HG02759 (cell line): ENCODE results near the gene CIAPIN1.
A peak's percentile ranks its signal among the peaks of the same experiment; 100 is the strongest.
"Not testable (repeated sequence)": the region's sequence is repeated elsewhere in the genome, so short reads cannot be mapped to it uniquely, and the experiment has no call there.

ENCODE experiments used
- ATAC-seq: cut with Tn5 transposase; IDR thresholded peaks from one replicate; pipeline ENCODE4 v1.9.1; 2021; ENCODE audit warnings: mild to moderate bottlenecking, moderate library complexity; ENCODE audit not compliant: unreplicated experiment

The CIAPIN1 gene

GRCh38 chr16:57444711-57445110 lies 2.5 kb downstream of the CIAPIN1 start:
- ATAC-seq: no peak

GRCh38 chr16:57440551-57440950 lies 6.6 kb downstream of the CIAPIN1 start:
- ATAC-seq: not testable (repeated sequence)

- not testable (repeated sequence) for ATAC-seq
Measured at GRCh38 chr16:57439947-57440346, 7.2 kb downstream of the CIAPIN1 start.

- no peak for ATAC-seq
Measured at GRCh38 chr16:57435838-57436237, 11.3 kb downstream of the CIAPIN1 start.

DNA sequence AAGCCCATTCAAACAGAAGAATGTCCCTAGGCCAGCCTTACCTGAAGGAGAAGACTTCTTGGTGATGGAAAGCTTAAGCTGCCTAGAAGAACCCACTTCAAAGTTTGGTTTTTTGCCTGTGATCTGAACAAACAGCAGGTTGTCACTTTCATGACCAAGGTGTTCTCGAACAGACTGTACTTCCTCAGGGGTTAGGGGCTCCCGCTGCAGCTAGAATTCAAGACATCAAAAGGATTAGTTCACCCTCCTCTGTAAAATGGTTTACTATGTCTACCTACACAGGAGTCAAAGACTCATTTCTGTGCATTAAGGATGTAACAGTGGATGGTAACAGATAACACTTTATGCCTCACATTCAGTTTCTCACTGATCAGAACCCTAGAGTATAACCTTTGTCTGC lies 13.2 kb downstream of the CIAPIN1 start:
- no peak for ATAC-seq

GRCh38 chr16:57432989-57433388 lies 14.2 kb downstream of the CIAPIN1 start:
- ATAC-seq: no peak

- no peak for ATAC-seq
Measured at GRCh38 chr16:57432505-57432904, 14.7 kb downstream of the CIAPIN1 start.

GRCh38 chr16:57430955-57431354 lies 16.2 kb downstream of the CIAPIN1 start:
- ATAC-seq: no peak

GRCh38 chr16:57427824-57428223 lies 19.4 kb downstream of the CIAPIN1 start:
- no peak for ATAC-seq

- ATAC-seq: no peak
Measured at GRCh38 chr16:57427307-57427706, 19.9 kb downstream of the CIAPIN1 start.

- no peak for ATAC-seq
Measured at GRCh38 chr16:57426356-57426755, 20.8 kb downstream of the CIAPIN1 start.

DNA sequence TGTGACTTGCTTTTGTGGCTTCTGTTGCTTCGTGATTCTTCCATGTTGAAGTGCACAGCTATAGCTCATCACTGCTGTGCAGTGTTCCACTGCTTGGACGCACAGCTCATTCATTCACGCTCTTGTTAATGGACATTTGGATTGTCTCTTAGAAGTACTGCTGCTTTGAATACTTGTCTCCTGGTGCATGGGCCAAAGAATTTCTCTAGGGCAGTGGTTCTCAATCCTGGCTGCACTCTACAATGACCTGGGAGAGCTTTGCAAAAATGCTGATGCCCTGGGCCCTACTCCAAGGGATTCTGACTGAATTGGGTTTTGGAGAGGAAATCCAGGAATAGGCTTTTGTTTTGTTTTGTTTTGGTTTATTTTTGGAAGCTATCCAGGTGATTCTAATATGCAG lies 22.6 kb downstream of the CIAPIN1 start:
- ATAC-seq: no peak

DNA sequence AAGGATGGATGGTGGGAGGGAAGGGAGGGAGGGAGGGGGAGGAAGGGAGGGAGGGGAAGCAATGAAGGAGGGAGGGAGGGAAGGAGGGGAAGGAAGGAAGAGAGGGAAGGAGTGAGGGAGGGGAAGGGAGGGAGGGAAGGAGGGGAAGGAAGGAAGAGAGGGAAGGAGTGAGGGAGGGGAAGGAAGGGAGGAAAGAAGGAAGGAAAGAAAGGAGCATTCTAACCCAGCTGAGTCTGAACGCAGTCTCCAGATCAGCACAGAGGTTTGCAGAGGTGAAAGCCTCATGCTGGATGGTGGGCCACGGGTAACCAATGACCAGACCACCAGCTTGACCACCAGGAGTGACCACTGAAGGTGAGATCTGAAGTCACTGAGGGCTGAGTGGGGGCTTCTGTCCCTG lies 24.0 kb downstream of the CIAPIN1 start:
- ATAC-seq: no peak

GRCh38 chr16:57422026-57422944 lies 24.9 kb downstream of the CIAPIN1 start:
- ATAC-seq: no peak

GRCh38 chr16:57419506-57419905 lies 27.7 kb downstream of the CIAPIN1 start:
- no peak for ATAC-seq

GRCh38 chr16:57416084-57416483 lies 31.1 kb downstream of the CIAPIN1 start:
- ATAC-seq: no peak

DNA sequence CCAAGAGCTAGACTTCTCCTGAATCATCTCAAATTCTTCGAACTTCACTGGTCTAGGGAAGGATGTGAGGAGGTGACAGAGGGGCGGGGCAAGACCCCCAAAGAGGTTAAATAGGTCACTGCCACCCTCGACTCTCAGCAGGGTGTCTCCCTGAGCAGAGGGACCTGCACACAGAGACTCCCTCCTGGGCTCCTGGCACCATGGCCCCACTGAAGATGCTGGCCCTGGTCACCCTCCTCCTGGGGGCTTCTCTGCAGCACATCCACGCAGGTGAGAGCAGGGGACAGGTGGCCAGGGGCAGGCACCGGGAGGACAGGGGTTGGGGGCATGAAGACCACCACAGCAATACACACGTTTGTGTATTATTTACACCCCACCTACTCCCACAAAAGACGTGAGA lies 33.5 kb downstream of the CIAPIN1 start:
- ATAC-seq: no peak

DNA sequence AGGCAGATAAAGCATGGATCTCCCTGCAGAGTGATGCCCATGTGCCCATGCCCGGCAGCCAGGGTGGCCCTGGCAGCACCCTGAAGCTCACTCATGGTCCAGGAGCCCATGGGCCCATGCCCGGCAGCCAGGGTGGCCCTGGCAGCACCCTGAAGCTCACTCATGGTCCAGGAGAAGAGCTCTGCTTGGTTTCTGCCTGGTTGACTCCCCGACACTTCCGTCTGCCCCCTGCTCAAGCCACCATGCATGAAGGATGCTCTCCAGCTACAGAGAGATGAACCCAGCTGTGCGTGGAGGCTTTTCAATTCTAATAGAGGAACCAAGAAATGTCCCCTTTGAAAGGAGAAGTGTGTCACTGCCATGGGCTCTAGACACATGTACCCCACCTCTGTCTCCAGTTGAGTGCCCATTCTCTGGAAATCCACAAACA lies 33.9 kb downstream of the CIAPIN1 start:
- ATAC-seq: peak; percentile 77

GRCh38 chr16:57412584-57412983 lies 34.6 kb downstream of the CIAPIN1 start:
- no peak for ATAC-seq

- ATAC-seq: peak; percentile 40
Measured at GRCh38 chr16:57411362-57411976, 35.7 kb downstream of the CIAPIN1 start.

DNA sequence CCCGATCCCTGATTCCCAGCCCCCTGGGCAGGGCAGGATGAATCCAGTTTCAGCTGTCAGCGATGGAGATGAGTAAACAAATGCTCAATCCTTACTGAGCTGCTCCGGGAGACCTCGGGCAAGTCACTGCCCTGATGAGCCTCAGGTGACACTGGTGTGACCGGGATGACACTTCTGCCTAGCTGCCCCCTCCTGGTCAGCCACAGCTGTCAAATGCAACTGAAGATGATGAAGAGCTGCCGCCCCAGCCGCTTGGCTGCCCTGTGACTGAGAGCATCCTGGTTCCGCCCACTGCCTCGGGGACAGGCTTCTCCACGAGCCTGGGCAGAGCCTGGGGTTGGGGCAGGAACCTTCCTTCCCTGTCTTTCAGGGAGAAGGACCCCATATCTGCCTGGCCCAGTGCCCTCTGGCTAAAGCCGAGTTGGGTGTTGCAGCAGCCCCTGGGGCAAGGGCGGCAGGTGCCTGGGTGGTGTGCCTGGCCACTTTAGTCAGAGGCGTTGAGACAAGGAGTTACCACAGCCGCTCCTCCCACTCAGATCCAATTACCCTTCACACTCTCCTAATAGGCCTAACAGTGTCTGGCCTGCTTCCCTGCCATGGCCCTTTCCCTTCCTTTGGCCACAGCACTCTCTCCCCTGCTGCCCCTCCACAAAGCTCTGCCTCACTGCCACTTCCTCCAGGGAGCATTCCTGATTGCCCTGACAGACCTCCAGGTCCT lies 37.2 kb downstream of the CIAPIN1 start:
- ATAC-seq: no peak

GRCh38 chr16:57409065-57409464 lies 38.1 kb downstream of the CIAPIN1 start:
- no peak for ATAC-seq
